GM19099 (cell line): ENCODE data around the gene INSIG1.

Experiments used
- POLR2A ChIP-seq: IDR thresholded peaks from 3 replicates; pipeline ENCODE4 v1.6.1; 2011; ENCODE audit warnings: low read depth; ENCODE audit not compliant: insufficient read length; ENCODE audit errors: extremely low read depth

The INSIG1 gene

DNA sequence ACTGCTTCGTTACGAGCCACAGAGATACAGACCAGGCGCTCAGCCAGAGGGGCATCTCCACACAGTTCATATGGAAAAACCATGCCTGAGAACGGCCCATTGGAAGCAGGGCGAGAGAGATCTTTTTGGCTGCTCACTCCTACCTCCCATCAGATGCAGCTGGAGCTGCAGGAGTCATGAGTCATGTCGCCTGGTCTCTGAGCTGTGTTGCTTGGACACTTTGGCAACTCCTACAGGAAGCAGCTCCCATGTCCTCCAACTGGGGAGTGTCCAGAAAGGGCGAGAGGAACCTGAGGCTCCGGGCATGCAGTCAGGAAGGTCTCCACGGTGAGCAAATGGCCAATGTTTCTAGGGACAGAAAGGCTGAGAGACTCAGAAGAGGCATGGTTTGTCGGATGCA lies 24.9 kb downstream of the INSIG1 start:
- TF ChIP-seq POLR2A, result no peak

DNA sequence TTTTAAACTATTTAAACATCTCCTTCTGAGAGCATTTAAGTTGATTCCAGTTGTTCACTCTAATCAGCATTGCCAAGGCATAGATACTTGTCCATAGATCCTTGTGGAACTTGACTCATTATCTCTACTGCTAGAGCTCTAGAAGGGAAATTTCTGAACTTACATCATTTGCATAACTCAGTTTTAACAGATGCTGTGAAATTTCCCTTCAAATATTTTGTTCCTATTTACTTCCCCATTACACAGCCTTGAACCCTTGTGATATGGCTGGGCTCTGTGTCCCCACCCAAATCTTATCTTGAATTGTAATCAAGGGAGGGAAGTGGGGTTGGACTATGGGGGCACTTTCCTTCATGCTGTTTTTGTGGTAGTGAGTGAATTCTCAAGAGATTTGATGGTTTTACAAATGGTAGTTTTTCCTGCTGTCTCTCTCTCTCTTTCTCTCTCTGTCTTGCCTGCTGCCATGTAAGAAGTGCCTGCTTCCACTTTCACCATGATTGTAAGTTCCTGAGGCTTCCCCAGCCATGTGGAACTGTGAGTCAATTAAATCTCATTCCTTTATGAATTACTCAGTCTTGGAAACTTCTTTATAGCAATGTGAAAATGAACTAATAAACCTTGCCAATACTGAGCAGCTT lies 25.4 kb downstream of the INSIG1 start:
- TF ChIP-seq POLR2A, result no peak

DNA sequence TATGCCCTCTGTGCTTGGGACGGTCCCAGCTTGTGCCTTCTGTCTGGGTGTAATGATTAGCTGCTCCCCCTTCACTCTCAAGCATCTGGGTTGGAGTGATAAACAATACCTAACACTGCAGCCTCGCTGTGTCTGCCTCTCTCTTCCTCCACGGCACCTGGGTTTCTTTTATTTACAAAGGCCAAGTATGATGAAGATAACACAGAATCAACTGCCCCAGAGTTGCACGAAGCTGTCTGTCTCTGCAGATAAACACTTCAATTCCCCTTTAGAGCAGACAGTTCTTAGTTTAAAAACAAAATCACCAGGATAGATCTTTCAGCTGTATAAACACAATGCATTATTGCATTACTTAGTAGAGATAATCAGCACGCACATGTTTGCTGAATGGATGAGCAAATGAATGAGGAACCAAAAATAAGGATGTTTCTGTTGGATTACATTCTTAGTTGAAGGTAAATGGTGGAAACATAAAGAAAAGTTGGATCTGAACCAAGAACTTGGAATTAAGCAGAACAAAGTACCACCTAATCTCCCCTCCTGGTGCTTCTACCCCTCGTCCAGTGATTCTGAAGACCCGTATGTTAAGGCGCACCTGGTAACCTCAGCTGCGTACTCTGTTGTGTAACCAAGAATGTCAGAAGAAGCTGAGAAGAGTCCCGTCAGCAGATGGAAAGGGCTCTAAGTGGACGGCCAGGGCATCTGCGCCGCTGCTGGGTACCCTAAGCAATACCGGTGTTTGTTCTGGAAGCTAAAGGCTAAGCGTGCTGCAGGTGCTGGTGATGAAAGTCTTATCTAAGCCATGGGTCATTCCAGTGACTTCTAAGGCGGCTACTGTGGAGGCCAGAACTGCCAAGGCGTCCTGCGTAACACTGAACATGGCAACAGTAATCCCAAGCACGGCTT lies 26.6 kb downstream of the INSIG1 start:
- TF ChIP-seq POLR2A, result no peak

DNA sequence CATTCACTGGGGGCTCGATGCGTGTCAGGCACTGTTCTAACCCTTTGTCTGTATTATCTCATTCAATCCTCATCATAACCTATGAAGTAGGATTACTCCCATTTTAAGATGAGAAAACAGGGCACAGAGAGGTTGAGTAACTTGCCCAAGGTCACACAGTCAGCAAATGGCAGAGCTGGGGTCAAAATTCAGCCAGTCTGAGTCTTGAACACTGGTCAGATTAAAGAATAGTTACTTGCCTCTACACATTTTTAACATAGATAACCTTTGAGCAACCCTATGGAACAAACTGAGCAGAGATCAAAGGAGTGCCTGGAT lies 27.2 kb downstream of the INSIG1 start:
- TF ChIP-seq POLR2A, result no peak

DNA sequence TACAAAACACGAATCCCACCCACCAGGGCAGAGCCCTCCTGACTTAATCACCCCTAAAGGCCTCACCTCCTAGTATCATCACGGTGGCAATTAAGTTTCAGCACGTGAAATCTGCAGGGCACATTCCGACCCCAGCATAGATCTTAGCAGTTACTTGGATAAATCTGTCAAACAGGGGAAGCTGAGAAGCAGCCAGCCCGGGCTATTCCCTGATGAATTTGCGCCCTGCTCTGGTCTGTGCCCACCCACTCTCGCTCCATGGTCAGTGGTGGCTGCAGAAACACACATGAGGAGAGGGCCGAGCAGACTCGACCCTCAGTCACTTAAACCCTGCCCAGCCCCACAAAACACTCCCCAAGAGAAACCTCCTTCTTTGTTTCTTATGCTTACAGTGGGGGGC lies 28.7 kb downstream of the INSIG1 start:
- no peak for TF ChIP-seq POLR2A

DNA sequence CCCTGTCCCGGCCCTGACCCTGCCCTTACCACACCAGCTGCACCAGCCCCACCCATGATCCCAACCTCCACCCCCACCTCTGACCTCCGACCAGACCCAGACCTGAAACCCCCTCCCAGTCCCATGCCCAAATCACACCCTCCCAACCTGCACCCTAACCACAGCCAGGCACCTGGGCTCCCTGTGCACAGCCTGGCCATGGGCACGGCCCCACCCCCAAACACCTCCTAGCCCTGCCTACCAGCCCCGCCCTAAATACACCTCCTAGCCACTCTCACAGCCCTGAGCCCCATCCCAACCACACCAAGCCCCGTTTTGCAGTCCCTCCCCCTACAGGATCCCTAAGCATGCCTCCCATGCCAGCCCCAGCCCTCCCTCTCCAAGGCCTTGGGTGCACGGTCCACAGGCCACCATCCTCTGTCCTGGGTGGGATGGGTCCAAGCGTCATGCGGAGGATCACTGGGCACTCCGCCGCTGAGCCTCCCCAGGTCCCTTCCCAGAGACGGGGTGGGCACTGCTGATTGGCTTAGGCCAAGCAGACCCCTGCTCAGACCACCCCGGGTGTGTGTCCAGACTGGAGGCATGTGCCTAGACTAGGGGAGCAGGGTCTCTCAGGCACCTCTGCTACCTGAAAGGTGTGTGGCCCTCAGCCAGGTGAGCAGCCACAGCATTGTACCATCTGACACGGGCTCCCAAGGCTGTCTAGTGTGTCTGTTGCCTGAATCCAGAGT lies 30.1 kb downstream of the INSIG1 start:
- no peak for TF ChIP-seq POLR2A

DNA sequence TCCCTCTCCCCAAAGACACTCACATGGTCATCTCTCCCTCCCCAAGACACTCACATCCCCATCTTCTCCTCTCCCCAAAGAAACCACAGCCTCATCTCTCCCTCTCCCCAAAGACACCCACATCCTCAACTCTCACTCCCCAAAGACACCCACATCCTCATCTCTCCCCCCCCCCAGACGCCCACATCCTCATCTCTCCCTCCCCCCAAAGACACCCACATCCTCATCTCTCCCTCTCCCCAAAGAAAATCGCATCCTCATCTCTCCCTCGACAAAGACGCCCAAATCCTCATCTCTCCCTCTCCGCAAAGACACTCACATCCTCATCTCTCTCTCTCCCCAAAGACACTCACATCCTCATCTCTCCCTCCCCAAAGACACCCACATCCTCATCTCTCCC lies 31.5 kb downstream of the INSIG1 start:
- no peak for TF ChIP-seq POLR2A

DNA sequence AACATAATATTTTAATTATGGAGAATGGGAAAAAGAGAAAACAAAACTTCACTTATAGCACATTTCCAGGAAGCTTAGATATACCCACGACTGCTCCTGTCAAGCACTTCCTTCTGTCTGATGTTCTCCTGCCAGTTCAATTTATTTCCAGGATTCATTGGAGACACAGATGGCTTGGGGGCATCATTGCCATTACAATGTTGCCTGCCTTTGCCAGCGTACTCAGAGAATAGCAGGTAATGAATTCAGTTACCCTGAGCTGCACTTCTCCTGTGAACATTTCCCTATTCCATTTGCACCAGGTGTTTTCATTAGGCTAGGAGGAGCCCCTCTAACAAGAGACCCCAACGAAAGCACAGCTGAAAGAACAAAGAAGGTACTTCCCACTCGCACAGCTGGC lies 33.7 kb downstream of the INSIG1 start:
- no peak for TF ChIP-seq POLR2A

DNA sequence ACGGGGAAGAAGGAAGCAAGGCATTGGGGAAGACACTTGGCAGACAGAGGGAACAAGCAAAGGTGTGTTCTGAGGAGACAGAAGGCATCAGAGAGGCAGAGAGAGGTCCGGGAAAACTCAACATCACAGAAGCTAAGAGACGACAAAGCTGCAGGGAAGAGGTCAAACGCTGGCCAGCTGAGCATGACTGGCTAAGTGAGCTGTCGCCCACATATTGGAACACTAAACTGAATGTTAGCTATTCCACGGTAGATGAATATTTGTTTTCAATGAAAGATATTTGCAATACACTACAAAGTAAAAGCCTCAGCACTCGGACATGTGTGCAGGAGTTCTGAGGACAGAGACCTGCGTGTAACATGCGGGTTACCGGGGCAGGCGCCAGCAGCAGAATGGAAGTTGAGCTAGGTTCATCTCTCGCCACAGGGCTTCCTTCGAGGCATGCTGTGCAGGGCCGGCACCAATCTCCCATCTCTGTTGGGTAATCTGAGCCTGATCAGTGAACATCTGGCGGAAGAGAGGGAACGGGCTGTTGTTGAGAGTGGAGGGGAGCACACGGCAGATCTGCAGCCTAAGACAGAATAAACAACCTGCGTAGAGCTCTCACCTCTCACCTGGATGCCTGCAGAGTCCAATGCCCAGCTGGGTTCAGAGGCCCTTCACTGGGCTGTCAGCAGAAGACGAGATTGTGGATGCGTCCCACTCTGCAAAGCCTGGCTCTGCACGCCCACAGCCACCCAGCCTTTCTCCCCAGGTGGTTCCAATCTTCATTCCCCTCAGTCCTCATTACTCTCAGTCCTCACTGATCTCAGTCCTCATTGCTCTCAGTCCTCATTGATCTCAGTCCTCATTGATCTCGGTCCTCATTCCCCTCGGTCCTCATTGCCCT lies 35.9 kb downstream of the INSIG1 start:
- TF ChIP-seq POLR2A, result no peak

DNA sequence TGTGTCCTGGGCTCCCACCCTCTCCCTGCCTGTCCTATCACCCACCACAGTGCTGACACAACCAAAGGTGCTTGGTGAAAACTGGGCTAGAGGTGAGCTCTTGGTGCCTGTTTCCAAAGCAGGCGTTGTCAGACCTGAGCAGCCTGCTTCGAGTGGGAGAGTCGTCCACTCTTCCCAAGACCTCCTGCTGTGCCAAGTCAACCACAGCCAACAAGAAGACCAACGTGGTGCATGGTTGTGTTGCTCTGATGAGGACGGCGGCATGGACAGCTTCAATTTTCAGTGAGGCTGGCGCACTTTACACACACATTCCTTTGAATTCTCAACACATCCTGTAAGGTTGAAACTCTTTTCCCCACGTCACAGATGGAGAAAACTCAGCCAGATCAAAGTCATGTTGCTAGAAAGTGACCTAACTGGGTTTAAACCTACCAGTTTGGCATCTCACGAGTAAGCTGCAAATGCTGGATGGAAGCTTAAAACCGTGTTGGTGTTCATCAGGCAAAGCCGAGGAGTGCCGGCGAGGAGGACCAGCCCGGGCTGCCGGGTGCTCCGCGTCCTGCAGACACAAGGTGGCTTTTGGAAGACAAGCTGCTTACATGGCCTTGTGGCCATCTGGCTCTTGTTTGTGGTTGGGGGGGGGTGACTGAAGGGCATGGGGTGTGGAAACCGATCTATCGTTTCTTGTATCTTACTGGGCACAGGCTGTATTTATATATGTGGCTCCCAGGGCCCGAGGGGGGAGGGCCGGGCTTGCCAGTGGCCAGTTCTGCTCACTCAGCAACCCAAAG lies 39.3 kb downstream of the INSIG1 start:
- no peak for TF ChIP-seq POLR2A

DNA sequence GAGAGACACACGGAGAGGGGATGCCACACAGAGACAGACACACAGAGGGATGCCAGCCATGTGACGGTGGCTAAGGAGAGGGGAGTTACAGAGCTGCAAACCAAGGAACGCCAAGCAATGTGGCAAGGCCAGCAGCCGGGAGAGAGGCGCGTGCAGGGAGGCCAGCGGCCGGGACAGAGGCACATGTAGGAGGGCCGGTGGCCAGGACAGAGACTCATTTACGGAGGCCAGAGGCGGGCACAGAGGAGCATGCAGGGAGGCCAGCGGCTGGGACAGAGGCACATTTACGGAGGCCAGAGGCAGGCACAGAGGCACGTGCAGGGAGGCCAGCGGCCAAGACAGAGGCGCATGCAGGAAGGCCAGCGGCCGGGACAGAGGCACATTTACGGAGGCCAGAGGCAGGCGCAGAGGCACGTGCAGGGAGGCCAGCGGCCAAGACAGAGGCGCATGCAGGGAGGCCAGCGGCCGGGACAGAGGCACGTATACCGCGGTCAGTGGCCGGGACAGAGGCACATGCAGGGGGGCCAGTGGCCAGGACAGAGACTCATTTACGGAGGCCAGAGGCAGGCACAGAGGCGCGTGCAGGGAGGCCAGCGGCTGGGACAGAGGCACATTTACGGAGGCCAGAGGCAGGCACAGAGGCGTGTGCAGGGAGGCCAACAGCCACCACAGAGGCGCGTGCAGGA lies 40.4 kb downstream of the INSIG1 start:
- TF ChIP-seq POLR2A, result no peak

DNA sequence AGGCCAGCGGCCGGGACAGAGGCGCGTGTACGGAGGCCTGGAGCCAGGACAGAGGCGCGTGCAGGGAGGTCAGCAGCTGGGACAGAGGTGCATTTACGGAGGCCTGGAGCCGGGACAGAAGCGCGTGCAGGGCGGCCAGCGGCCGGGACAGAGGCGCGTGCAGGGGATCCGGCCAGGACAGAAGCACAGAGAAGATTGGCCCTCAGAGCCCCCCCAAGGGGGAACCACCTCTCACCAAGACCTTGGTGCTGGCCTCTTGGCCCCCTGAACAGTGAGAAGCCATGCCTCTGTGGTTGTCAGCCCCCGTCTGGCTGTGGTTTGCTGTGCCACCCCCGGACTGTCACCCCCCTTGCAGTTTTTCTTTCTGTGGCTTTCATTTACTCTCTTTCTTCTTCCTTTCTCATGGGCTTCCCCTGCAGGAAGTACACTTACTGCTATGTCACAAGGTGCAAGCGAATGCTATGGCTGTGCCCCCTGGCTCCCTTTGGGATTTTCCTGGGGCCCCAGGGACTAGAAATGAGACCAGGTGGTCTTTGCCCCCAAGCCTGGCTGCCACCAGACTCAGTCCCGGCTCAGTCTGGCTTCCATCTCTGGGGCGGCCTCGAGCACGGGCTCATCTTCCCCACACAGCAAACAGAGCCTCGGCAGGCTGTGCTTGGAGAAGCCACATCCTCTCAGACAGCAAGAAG lies 41.1 kb downstream of the INSIG1 start:
- TF ChIP-seq POLR2A, result no peak

DNA sequence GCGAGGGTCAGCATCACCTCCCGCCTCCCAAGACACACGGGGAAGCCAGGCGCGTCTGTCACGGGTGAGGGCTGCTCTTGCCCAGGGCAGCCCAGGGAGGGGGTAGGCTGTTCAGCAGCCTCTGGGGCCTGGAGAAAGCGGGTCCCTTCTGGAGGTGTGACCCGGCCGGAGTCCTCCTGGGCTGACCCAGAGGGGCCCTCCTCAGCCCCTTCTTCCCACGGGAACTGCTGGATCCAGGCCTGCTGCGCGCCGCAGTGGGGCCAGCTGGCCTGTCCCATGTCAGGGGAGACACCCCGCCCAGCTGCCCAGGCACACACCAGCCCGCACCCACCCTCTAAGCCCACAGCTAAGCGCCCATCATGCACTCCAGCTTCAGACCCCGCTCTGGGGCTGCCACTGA lies 41.8 kb downstream of the INSIG1 start:
- TF ChIP-seq POLR2A, result no peak

DNA sequence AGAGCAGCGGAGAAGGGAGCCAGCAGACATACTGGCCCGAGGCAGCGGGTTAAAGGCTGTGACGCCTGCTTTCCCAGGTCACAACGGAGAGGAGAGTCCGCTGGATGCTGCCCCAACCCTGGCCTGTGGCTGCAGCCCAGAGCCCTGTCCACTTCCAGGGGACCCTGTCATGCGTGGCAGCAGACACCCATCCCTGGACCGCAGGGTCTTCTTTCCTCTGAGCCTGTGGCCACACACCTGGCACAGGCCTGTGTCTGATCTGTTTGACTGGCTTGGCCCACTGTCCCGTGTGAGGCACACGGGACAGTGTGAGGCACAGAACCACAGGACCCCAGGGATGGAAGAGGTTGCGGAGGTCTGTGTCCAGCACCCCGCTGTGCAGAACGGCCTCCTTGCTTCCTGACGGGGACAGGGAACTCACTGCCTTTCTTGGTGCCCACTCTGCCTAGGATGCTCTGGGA lies 42.4 kb downstream of the INSIG1 start:
- no peak for TF ChIP-seq POLR2A

DNA sequence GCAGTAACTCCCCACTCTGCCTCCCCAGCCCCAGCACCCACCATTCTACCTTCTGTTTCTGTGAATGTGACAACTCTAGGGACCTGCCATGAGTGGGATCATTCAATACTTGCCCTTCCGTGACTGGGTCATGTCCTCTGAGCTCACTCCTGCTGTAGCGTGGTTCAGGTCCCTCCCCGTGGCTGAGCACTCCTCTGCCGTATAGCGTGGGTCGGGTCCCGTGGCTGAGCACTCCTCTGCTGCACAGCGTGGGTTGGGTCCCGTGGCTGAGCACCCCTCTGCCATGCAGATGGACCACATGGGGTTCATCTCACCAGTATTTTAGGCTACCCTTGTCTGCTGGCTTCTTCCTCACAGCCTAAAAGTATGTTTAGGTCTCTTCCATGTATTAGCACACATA lies 43.0 kb downstream of the INSIG1 start:
- TF ChIP-seq POLR2A, result no peak
